Measurements from ENCODE around the gene TEX29.

Gene TEX29

DNA sequence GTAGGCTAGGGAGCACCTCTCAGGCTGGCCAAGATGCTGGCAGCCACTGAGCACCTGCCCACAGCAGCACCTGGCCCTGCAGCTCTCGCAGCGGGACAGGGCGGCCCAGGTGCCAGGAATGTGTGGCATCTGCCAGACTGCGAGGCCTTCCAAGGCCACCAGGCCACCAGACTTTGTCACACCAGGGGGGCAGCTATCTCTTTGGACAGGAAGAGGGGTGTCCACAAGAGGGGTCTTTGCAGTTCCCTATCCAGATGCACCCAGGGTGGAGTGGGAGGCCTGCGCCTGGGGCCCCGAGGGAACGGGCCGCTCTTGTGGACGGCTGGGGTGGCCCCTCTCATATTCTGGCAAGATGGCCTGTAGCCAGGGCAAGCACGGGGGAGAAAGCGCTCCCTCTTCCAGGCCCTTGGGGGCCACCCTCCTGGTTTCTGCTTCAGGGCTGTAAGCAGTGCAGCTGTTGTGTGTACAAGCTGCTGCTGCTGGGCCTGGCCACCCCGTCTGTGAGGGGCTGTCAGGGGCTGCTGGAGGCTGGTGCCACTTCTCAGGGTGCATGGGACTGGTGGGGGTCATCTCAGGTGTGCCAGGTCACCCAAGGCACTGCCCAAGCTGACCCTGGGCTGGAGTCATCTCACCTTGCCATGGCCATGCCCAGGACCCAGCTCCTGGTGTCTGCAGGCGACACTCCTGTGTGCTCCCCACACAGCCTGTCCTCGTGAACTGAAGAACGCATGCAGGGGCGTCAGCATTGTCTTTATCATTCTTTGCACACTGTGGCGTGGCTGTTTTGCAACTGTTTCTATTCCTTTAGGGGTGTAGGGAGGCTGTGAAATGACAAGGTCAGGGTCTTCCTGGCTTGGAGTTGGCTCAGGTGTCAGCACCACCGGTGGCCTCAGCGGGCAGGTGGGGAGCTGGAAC lies 1.8 kb downstream of the TEX29 start:
- DNase-seq (ENCODE audit: low read depth in 2 of 2), result no peak

DNA sequence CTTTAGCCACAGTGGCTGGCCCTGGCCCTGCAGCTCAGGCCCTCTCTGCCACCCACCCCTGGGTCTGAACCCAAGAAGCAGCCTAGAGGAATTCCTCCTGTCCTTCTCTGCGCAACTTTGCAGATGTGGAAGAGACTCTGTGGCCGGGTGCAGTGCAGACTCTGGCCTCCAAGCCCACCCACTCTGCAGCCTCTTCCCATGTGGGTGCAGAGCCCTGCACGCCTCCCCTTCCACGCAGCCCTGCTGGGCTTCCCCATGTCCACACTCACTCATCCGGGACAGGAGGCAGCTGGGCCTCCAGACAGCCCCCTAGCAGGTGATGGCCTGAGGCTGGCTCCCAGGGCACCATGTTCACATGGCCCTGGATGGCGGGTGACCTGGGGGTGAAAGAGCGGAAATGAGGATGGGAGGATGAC lies 2.5 kb downstream of the TEX29 start:
- DNase-seq (ENCODE audit: low read depth in 2 of 2), result no peak

- no peak for DNase-seq (ENCODE audit: low read depth in 2 of 2)
These were observed 3.1 kb downstream of the TEX29 start for GRCh38 chr13:111323549-111323948.

DNA sequence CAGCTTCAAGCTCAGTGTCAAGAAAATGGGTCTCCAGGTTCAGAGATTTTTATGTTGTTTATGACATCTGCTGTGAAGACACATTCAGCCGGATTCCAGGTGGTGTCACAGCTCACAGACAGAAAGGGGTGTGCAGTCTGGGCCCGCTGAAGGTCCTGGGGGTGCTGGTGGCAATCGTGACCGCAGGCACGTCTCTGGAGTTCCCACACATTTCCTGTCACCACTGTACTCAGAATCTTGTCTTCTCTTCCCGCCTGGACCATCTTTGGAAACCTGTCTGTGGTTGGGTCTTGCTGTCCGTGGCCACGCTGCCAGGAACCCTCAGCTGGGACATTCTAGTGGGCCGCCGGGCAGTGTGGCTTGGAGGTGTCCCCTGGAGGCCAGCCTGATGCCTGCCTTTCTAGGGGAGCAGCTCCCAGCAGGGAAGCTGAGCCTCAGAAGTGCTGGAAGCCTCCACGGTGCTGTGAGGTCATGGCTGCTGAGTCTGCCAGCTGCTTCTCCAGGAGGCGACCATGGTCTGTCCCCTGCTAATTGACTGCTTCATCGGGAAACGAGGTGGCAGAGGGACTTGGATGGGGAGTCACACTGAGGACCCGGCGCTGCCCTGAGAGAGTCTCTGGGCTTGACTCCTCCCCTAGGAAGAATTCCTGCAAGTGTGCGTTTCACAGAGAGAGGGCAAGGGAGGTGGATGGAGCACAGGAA lies 3.7 kb downstream of the TEX29 start:
- DNase-seq (ENCODE audit: low read depth in 2 of 2), result no peak

DNA sequence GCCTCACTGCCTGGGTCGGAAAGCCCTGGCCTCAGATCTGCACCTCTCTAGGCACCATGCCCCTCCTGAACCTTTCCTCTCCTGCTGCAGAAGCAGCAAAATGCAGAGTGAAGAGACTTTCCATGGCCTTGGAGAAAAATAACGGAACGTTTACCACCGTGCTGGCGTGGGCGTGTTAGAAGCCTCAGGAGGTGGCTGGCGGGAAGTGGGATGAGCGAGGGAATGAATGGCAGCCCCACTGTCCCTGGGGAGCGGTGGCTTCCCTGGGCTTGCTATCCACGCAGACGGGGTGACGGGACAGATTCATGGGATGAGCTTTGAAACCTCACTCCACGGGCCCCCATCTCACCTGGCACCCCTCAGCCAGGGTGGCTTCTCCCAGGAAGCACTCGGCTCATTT lies 4.3 kb downstream of the TEX29 start:
- DNase-seq (ENCODE audit: low read depth in 2 of 2), result no peak

DNA sequence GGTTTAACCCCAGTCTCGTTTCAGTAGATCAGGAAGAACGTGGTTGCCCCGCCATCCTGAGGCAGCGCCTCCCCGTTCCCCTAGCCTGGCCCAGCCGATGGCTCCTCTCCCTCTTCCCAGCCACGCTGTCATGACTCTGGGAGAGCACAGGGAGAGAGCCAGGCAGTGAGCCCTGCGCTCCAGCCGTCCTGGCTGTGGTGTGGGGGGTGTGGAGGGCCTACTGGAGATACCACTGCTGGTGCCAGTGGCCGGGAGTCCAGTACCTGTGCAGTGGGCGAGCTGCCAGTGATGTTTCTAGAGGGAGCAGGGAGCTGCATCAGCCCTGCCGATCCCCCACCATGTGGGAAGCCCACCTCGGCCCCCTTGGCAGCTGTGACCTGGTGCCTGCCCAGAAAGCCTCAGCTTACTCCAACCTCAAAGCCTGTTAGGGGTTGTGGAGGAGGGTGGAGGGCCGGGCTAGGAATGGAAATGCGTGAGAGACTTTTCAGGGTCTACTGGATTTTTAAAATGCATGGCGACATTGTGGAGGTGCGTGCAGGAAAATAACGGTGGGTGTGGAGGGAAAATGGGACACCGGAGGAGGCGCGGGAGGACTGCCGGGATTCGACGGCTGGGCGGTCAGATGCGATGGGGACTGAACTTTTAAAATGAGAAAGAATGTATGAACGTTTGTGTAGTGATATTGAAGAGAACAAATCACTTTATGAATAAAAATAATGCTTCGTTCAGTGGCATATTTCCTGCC lies 4.9 kb downstream of the TEX29 start:
- DNase-seq (ENCODE audit: low read depth in 2 of 2), result no peak

DNA sequence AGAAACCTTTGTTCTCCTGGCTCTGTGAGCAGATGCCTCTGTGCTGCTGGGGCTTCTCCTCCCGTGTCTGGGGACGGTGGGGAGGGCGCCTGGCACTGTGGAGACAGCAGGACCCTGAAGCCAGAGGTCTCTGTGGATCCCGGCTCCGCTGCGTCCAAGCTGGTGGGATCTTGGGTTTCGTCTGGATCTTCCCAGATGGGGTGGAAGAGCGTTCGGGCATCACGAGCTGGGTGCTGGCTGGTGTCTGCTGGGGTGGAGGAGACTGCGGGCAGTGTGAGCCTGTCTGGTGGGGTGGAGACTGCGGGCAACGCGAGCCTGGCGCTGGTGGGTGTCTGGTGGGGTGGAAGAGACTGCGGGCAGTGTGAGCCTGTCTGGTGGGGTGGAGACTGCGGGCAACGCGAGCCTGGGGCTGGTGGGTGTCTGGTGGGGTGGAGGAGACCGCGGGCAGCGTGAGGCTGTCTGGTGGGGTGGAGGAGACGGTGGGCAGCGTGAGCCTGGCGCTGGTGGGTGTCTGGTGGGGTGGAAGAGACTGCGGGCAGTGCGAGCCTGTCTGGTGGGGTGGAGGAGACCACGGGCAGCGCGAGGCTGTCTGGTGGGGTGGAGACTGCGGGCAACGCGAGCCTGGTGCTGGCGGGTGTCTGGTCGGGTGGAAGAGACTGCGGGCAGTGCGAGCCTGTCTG lies 5.6 kb downstream of the TEX29 start:
- no peak for DNase-seq (ENCODE audit: low read depth in 2 of 2)

- DNase-seq (ENCODE audit: low read depth in 2 of 2), result no peak
These were observed 6.2 kb downstream of the TEX29 start for GRCh38 chr13:111326621-111326965.

DNA sequence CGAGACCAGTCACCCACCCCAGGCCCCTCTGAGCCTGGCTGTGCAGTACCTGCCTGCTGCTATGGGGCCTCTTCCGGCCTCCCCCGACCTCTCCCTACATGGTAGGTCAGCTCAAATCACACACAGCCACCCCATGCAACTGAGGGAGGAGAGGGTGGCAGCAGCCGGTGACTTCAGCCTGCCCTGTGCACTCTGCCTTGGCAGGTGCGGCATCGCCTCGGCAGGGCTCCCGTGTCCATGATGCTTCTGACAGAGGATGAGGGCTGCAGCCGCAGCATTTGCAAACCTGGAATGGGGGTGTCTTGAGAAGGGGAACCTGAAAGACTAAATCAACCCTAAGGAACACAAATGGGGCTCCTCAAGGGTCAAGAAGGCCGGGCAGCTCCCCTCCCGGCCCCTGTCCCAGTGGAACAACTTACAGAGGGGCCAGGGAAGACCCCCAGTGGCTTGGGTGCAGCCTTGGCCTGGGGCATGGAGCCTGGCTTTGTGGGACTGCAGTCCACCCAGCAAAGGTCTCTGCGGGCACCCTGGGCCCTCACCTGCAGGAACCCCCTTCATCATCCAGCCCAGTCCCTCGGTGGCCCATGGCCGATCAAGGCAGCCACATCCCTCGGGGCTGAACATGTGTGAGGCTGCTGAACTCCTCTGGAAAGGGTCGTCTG lies 6.7 kb downstream of the TEX29 start:
- DNase-seq (ENCODE audit: low read depth in 2 of 2), result no peak

- DNase-seq (ENCODE audit: low read depth in 2 of 2), result no peak
These were observed 7.5 kb downstream of the TEX29 start for GRCh38 chr13:111327730-111328573.

DNA sequence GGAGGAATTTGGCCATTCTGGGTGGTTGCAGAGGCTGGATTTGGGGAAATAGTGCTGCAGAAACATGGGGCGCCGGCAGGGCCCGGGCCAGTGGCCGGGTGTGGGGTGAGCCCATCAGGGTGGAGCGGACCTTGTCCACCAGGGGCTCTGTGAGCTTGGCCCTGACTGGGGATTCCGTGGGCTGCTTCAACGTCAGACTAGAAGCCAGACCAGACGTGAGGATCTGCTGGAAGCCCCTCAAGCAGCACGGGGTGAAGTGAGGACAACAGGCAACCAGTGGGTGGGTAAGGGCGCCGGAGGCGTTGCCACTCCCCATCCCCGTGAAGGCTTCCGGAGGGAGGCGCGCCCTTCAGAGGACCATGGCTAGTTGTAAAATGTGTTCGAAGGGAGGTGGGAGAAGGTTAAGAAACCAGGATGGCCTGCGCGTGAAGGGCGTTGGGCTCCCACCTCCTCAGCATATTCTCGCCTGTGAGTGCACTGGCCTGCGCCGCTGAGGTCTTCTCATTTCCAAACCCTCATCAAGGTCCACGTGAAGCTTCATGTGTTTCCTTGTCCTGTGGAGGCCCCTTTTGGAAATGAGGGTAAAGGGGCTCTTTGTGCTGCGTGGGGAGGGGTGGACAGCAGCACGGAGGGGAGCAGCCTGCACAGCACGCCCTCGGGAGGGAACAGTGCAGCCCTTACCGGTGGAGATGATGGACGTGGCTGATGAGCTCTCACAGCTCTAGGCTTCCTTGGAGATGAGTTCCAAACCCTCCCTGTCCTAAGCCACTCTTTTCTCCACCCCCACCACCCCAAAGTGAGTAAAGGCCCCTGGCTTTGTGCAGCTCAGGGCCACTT lies 8.3 kb downstream of the TEX29 start:
- DNase-seq (ENCODE audit: low read depth in 2 of 2), result no peak

DNA sequence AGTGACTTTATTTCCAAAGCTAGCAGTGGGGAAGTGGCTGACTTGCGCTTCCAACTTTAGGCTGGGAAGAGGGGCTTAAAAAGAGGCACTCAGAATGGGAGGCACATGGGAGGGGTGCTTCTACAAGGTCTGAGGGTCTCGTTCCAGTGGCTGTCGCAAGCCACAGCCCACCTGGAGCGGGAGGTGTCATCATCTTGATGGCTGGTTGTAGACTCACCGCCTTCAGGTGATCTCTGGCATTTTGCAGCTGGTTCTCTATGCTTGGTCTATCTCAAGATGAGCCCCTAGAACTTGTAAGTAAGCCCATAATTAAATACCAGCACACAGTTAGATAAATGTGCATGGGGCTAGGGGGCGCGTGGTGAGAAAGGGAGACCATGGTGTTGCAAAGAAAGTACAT lies 9.2 kb downstream of the TEX29 start:
- DNase-seq (ENCODE audit: low read depth in 2 of 2), result no peak

DNA sequence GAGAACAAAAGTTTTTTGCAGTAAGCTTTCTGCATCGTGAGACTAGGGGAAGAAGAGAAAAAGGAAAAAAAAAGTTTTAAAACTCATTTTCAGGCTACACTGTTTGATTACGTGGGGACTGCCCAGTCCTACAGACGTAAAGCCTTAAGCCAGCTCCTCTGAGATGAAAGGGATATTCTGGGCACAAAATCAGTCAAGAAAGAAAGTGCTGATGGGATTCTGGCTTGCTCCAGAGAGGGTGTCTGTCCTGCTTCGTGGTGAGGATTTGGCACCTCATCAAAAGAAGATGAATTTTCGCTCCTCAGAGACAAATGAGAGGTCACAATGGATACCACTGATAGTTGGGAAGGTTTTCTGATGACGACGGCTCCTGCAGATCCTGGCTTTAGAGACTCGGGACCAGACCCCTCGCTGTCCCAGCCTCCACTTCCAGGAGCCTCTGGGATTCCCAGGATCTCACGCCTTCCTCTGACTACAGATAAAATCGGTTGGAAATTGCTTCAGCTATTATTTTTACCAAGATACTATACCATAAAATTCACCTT lies 9.7 kb downstream of the TEX29 start:
- DNase-seq (ENCODE audit: low read depth in 2 of 2), result no peak

DNA sequence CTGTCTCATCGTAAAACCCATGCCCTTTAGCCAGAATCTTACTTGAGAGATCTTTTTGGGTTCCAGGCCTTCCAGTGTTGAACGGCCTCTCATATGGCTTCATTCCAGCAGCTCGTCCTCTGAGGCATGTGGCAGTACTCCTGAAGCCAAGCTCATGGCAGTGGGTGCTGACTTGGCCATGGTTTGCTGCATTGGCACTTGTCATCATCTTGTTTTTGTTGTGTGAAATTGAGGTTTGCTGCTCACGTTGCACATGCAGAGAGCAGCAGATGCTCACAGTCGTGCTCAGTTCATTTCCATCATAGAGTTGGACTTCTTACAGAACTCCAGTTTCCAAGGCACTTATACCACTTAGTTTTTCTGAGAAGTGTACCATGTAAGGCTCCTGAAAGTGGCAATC lies 14.9 kb downstream of the TEX29 start:
- no peak for DNase-seq (ENCODE audit: low read depth in 2 of 2)

GRCh38 chr13:111336666-111337065 lies 16.2 kb downstream of the TEX29 start:
- DNase-seq (ENCODE audit: low read depth in 2 of 2), result peak in 1 of 2 experiments; percentile 10

DNA sequence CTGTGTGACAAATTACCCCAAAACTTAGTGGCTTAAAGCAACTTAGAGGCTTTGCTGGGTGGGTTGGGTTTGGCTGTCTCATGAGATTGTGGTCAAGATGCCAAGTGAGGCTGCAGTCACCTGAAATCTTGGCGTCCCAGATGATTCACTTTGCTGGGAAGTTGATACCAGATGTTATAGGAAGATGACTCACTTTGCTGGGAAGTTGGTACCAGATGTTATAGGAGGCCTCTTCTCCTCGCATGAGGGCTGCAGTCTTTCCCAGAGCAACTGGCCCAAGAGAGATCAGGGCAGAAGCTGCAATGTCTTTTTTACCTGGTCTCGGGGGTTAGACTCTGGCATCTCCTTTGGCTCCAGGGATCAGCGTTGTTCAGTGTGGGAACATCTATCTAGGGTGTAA lies 16.8 kb downstream of the TEX29 start:
- peak; percentile 89 to 90 for DNase-seq (ENCODE audit: low read depth in 2 of 2)

DNA sequence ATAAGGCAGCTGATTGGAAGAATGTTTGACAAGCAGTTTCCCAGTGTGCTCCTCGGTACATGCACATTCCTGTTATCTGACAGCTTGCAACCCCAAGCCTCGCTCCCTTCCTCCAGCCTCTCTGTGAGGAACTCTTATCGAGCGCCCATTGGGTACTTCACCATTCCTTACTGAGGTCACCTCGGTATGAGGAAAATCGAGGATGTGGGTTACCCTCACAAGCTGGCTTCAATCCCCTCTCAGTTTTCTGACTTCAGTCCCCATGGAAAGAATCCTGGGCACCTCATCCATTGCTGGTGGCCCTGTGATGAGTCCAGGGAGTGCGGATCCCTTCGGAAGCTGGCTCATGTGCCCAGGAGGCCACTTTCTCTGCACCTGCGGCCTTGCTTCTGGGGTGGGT lies 17.3 kb downstream of the TEX29 start:
- DNase-seq (ENCODE audit: low read depth in 2 of 2), result no peak

DNA sequence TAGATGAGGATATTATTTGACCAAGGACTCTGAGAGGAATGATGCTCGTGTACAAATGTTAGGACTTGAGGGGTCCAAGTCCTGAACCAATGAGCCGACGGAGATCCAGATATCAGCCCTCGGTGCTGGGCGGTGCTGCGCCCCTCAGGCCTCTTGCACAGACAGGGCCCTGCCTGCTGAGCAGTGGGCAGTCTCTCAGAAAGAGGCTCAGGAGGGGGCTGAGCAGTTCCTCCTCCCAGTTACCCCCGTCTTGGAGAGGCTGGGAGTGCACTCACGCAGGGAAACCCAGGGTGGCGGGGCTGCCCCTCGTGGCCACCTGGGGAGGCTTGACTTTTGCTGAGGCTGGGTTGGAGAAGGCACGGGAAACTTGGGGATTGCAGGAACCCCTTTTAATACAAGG lies 18.4 kb downstream of the TEX29 start:
- no peak for DNase-seq (ENCODE audit: low read depth in 2 of 2)

Data from fibroblast of skin of left biceps (primary cell).